SK-N-SH (cell line): Measurements from ENCODE around the gene IRX5. TPM values are rescaled to one million over a fixed set of nuclear protein-coding genes. Genes with fewer than 3 reads are reported as not detected.

Experiments
- CTCF ChIA-PET: fragments of 300-600, 350-600 bp; formaldehyde crosslinking; extraction: SDS; loops from one replicate; lab custom pipeline; 2021; lab: Yijun Ruan, JAX
- POLR2A ChIA-PET: fragments of 350-600 bp; sonication (Branson Sonifier 250); formaldehyde crosslinking; extraction: SDS; loops from one replicate; lab custom pipeline; 2020; ENCODE audit warnings: antibody characterized with exemption, inconsistent platforms; lab: Yijun Ruan, JAX
- DNase-seq: peaks from one replicate; pipeline ENCODE4 v3.0.0; 2012
- H2AFZ ChIP-seq: fragments of 200-600 bp; sonication (generic); 2 replicates; pipeline ENCODE4 v1.8.1; 2016; ENCODE audit warnings: antibody characterized with exemption, mild to moderate bottlenecking, low read depth
- H3F3A ChIP-seq: fragments of 200-600 bp; sonication (generic); replicated peaks from 2 replicates; pipeline ENCODE3; 2016; ENCODE audit warnings: antibody characterized with exemption, mild to moderate bottlenecking; ENCODE audit not compliant: insufficient read depth
- H3K27ac ChIP-seq, 2 experiments: fragments of 200-500 bp in 1 of 2; fragments of 200-600 bp in 1 of 2; sonication (Bioruptor generic) in 1 of 2; sonication (generic), shearing (Covaris generic) in 1 of 2; 2 replicates each; pipeline versions ENCODE4 v1.5.1 to v1.6.1; 2014 to 2016; ENCODE audit warnings: low read depth in 2 of 2, inconsistent platforms in 1 of 2, low read length in 1 of 2, mild to moderate bottlenecking in 1 of 2, mixed read lengths in 1 of 2
- H3K27me3 ChIP-seq: fragments of 200-600 bp; sonication (generic), shearing (Covaris generic); 2 replicates; pipeline ENCODE4 v1.6.1; 2016; ENCODE audit warnings: mixed run types; ENCODE audit not compliant: insufficient read depth
- H3K36me3 ChIP-seq, 2 experiments: fragments of 200-500 bp in 1 of 2; fragments of 200-600 bp in 1 of 2; sonication (Bioruptor generic) in 1 of 2; sonication (generic) in 1 of 2; replicated peaks in 1 of 2; 2 replicates each; pipeline versions ENCODE3 to v1.5.1; 2014 to 2016; ENCODE audit warnings: low read length in 1 of 2, mild to moderate bottlenecking in 1 of 2; ENCODE audit not compliant: insufficient read depth in 2 of 2, control insufficient read depth in 1 of 2
- H3K4me1 ChIP-seq, 2 experiments: fragments of 200-500 bp in 1 of 2; fragments of 200-600 bp in 1 of 2; sonication (Bioruptor generic) in 1 of 2; sonication (generic), shearing (Covaris generic) in 1 of 2; 2 replicates each; pipeline versions ENCODE4 v1.5.1 to v1.6.1; 2014 to 2016; ENCODE audit warnings: low read depth in 1 of 2, low read length in 1 of 2, mixed run types in 1 of 2; ENCODE audit not compliant: insufficient read depth in 2 of 2, control insufficient read depth in 1 of 2
- H3K4me2 ChIP-seq: fragments of 200-600 bp; sonication (generic), shearing (Covaris generic); 2 replicates; pipeline ENCODE4 v1.6.1; 2017; ENCODE audit warnings: mixed run types
- H3K4me3 ChIP-seq, 2 experiments: fragments of 200-500 bp in 1 of 2; fragments of 200-600 bp in 1 of 2; sonication (Bioruptor generic) in 1 of 2; sonication (generic), shearing (Covaris generic) in 1 of 2; 2 replicates each; pipeline versions ENCODE4 v1.5.1 to v1.8.1; 2014 to 2016; ENCODE audit warnings: low read depth in 2 of 2, inconsistent platforms in 1 of 2, low read length in 1 of 2, mild to moderate bottlenecking in 1 of 2, mixed read lengths in 1 of 2, moderate library complexity in 1 of 2
- H3K79me2 ChIP-seq: fragments of 200-600 bp; sonication (generic); 2 replicates; pipeline ENCODE4 v1.8.1; 2017; ENCODE audit warnings: mild to moderate bottlenecking; ENCODE audit not compliant: insufficient read depth
- H3K9ac ChIP-seq: fragments of 200-600 bp; sonication (generic); 2 replicates; pipeline ENCODE4 v1.6.1; 2017; ENCODE audit warnings: mixed run types
- H3K9me2 ChIP-seq: fragments of 200-600 bp; sonication (generic); 2 replicates; pipeline ENCODE4 v1.6.1; 2017; ENCODE audit warnings: mixed run types
- H3K9me3 ChIP-seq: fragments of 200-600 bp; sonication (generic); 2 replicates; pipeline ENCODE4 v1.6.1; 2017; ENCODE audit warnings: mixed run types, mild to moderate bottlenecking, moderate library complexity
- H4K20me1 ChIP-seq: fragments of 200-600 bp; sonication (generic); 2 replicates; pipeline ENCODE4 v1.6.1; 2017; ENCODE audit warnings: mild to moderate bottlenecking, mixed run types; ENCODE audit not compliant: insufficient read depth
- CTCF ChIP-seq: fragments of 200-600 bp; sonication (generic); IDR thresholded peaks from 2 replicates; pipeline ENCODE4 v1.6.1; 2017; ENCODE audit warnings: antibody characterized with exemption, mild to moderate bottlenecking, moderate library complexity
- FOXJ3 ChIP-seq: sonication (generic); formaldehyde crosslinking; IDR thresholded peaks from 2 replicates; pipeline ENCODE4 v1.5.1; 2020; ENCODE audit warnings: mild to moderate bottlenecking, missing genetic modification reagents
- FOXM1 ChIP-seq: IDR thresholded peaks from 2 replicates; pipeline ENCODE4 v1.4.0; 2012; ENCODE audit warnings: low read depth, mild to moderate bottlenecking
- GATA2 ChIP-seq: sonication (generic); formaldehyde crosslinking; IDR thresholded peaks from 2 replicates; pipeline ENCODE4 v1.5.0; 2020; ENCODE audit warnings: mild to moderate bottlenecking, missing genetic modification reagents
- IRF3 ChIP-seq: fragments of 150-350 bp; IDR thresholded peaks from 2 replicates; pipeline ENCODE4 v1.6.1; 2016; ENCODE audit warnings: mild to moderate bottlenecking, low read depth, low read length
- MEF2A ChIP-seq: IDR thresholded peaks from 2 replicates; pipeline ENCODE4 v1.4.0; 2012; ENCODE audit warnings: low read depth, borderline replicate concordance
- NRF1 ChIP-seq: IDR thresholded peaks from 2 replicates; pipeline ENCODE4 v1.6.1; 2012; ENCODE audit warnings: low read depth, mild to moderate bottlenecking, low read length
- PBX3 ChIP-seq: IDR thresholded peaks from 2 replicates; pipeline ENCODE4; 2012
- RCOR1 ChIP-seq: fragments of 150-350 bp; IDR thresholded peaks from 2 replicates; pipeline ENCODE4 v1.6.1; 2017; ENCODE audit warnings: antibody characterized with exemption, low read length
- RFX5 ChIP-seq: IDR thresholded peaks from 2 replicates; pipeline ENCODE4 v1.6.1; 2012; ENCODE audit warnings: mild to moderate bottlenecking, improper control_type of control experiment, low read length
- RXRA ChIP-seq: IDR thresholded peaks from 2 replicates; pipeline ENCODE4 v1.4.0; 2012; ENCODE audit warnings: low read depth, mild to moderate bottlenecking, borderline replicate concordance
- TEAD4 ChIP-seq: IDR thresholded peaks from 2 replicates; pipeline ENCODE4 v1.4.0; 2012; ENCODE audit warnings: mild to moderate bottlenecking, borderline replicate concordance; ENCODE audit not compliant: insufficient read depth
- WGBS: methylation state at CpG from one replicate; pipeline ENCODE4 v1.1.6; 2017; ENCODE audit warnings: low lambda C conversion rate; 5-methylcytosine and 5-hydroxymethylcytosine counted together
- polyA plus RNA-seq, 3 experiments: library from polyadenylated mRNA; depleted of rRNA; stranded (reverse); fragments of >200 nt; gene quantifications; 2 replicates each; pipeline ENCODE4 v1.2.3, GENCODE V29; 2012
- TF ChIP-seq, protein P1 (sequence below): IDR thresholded peaks from 2 replicates; pipeline ENCODE4 v1.6.1; 2012; ENCODE audit warnings: mild to moderate bottlenecking, low read depth, low read length, moderate library complexity

Gene IRX5
- polyA plus RNA-seq, 1 of the 3 experiments (the other 2 are of a cell fraction): 1.4 TPM

DNA sequence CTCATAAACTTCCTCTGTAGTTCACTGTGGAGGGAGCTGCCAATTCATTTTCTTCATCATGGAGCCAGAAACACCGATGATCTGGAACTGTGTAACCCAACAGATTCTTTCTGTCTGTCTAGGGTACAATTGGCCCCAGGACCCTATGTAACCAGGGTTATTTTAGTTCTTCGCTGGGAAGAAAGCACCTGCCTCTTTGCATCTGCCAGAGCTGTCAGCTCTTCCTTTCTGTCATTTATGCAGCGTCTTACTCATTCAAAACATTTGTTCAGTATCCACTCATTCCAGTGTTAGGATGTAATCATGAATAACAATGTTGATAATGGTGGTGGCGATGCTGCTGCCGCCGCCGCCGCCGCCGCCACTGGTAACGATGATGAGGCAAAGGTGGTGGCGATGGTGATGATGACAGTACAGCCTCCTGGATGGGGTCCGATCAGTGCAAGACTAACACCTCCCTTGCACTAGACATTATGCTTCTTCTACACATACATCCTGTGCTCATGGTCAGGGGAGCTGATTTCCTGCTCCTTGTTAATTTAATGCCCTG, 46.1 kb downstream of the IRX5 start:
- H3F3A ChIP-seq: no peaks in the 10 kb centered on the region
- POLR2A ChIA-PET: no interaction called here
- no peak overlapping the region for H2AFZ ChIP-seq
- no peak for DNase-seq
- H3K4me2 ChIP-seq: no peak overlapping the region
- H3K9ac ChIP-seq: no peak overlapping the region
- no peaks in the 10 kb centered on the region for H3K9me3 ChIP-seq
- TF ChIP-seq FOXM1 (no peak), NRF1 (no peak), RXRA (no peak), CTCF (no peak), PBX3 (no peak), IRF3 (no peak), TEAD4 (no peak), RCOR1 (no peak), FOXJ3 (no peak), RFX5 (no peak), MEF2A (no peak), GATA2 (CRISPR knock-in tag) (no peak)
- TF ChIP-seq, protein P1, sequence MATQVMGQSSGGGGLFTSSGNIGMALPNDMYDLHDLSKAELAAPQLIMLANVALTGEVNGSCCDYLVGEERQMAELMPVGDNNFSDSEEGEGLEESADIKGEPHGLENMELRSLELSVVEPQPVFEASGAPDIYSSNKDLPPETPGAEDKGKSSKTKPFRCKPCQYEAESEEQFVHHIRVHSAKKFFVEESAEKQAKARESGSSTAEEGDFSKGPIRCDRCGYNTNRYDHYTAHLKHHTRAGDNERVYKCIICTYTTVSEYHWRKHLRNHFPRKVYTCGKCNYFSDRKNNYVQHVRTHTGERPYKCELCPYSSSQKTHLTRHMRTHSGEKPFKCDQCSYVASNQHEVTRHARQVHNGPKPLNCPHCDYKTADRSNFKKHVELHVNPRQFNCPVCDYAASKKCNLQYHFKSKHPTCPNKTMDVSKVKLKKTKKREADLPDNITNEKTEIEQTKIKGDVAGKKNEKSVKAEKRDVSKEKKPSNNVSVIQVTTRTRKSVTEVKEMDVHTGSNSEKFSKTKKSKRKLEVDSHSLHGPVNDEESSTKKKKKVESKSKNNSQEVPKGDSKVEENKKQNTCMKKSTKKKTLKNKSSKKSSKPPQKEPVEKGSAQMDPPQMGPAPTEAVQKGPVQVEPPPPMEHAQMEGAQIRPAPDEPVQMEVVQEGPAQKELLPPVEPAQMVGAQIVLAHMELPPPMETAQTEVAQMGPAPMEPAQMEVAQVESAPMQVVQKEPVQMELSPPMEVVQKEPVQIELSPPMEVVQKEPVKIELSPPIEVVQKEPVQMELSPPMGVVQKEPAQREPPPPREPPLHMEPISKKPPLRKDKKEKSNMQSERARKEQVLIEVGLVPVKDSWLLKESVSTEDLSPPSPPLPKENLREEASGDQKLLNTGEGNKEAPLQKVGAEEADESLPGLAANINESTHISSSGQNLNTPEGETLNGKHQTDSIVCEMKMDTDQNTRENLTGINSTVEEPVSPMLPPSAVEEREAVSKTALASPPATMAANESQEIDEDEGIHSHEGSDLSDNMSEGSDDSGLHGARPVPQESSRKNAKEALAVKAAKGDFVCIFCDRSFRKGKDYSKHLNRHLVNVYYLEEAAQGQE: no peak
- no peaks in the 10 kb centered on the region for H4K20me1 ChIP-seq
- no peak overlapping the region for H3K27ac ChIP-seq
- H3K36me3 ChIP-seq: no peaks in the 10 kb centered on the region
- CTCF ChIA-PET: no interaction called here
- H3K4me1 ChIP-seq: no peaks in the 10 kb centered on the region
- no peaks in the 10 kb centered on the region for H3K9me2 ChIP-seq
- no peaks in the 10 kb centered on the region for H3K79me2 ChIP-seq
- no peak overlapping the region for H3K4me3 ChIP-seq
- WGBS: 81% methylated on average over 13 of the region's 13 CpGs
- no peaks in the 10 kb centered on the region for H3K27me3 ChIP-seq
